Measurements from ENCODE around the gene LTK. TPM values are rescaled to one million over a fixed set of nuclear protein-coding genes. Genes with fewer than 3 reads are reported as not detected.

Gene LTK
- total RNA-seq, 1 donor from 2014 or later: 0.55 TPM

GRCh38 chr15:41554915-41555314 lies 41.3 kb upstream of the LTK start:
- H3K9me3 Mint-ChIP-seq (ENCODE audit: low read depth): no peaks in the 10 kb centered on the region
- no peaks in the 10 kb centered on the region for H3K36me3 Mint-ChIP-seq (ENCODE audit: insufficient read depth)
- H3K27me3 Mint-ChIP-seq: peaks cover 5% of the 10 kb centered on the region
- H3K4me1 Mint-ChIP-seq (ENCODE audit: low read depth): peaks cover 14% of the 10 kb centered on the region
- no peak for DNase-seq (ENCODE audit: low spot score, unreplicated experiment)
- H3K27ac Mint-ChIP-seq: no peak overlapping the region
- no peak overlapping the region for H3K4me3 Mint-ChIP-seq (ENCODE audit: low read depth)
- no peak for TF ChIP-seq CTCF (IDR thresholded peaks at IDR 0.05; ENCODE audit: unreplicated experiment)

GRCh38 chr15:41554343-41554742 lies 40.7 kb upstream of the LTK start:
- TF ChIP-seq CTCF (IDR thresholded peaks at IDR 0.05; ENCODE audit: unreplicated experiment): no peak
- Mint-ChIP-seq H3K27me3 (peaks cover 5% of the 10 kb centered on the region), H3K4me1 (ENCODE audit: low read depth) (peaks cover 11% of the 10 kb centered on the region), H3K9me3 (ENCODE audit: low read depth) (no peaks in the 10 kb centered on the region), H3K4me3 (ENCODE audit: low read depth) (no peak overlapping the region), H3K36me3 (ENCODE audit: insufficient read depth) (no peaks in the 10 kb centered on the region), H3K27ac (no peak overlapping the region)
- DNase-seq (ENCODE audit: low spot score, unreplicated experiment): no peak

- TF ChIP-seq CTCF (IDR thresholded peaks at IDR 0.05; ENCODE audit: unreplicated experiment): no peak
- Mint-ChIP-seq H3K27ac (no peak overlapping the region), H3K4me3 (ENCODE audit: low read depth) (no peak overlapping the region), H3K36me3 (ENCODE audit: insufficient read depth) (no peaks in the 10 kb centered on the region), H3K4me1 (ENCODE audit: low read depth) (peaks cover 11% of the 10 kb centered on the region), H3K9me3 (ENCODE audit: low read depth) (no peaks in the 10 kb centered on the region), H3K27me3 (peaks cover 5% of the 10 kb centered on the region)
- no peak for DNase-seq (ENCODE audit: low spot score, unreplicated experiment)
These were observed 40.1 kb upstream of the LTK start for GRCh38 chr15:41553731-41554130.

- H3K27me3 Mint-ChIP-seq: peaks cover 3% of the 10 kb centered on the region
- H3K36me3 Mint-ChIP-seq (ENCODE audit: insufficient read depth): no peaks in the 10 kb centered on the region
- no peak for DNase-seq (ENCODE audit: low spot score, unreplicated experiment)
- H3K27ac Mint-ChIP-seq: peak overlapping the region; percentile 91
- H3K9me3 Mint-ChIP-seq (ENCODE audit: low read depth): no peaks in the 10 kb centered on the region
- H3K4me3 Mint-ChIP-seq (ENCODE audit: low read depth): no peak overlapping the region
- H3K4me1 Mint-ChIP-seq (ENCODE audit: low read depth): peaks cover 2% of the 10 kb centered on the region
- no peak for TF ChIP-seq CTCF (IDR thresholded peaks at IDR 0.05; ENCODE audit: unreplicated experiment)
These were observed 36.6 kb upstream of the LTK start for GRCh38 chr15:41550066-41550775.

- Mint-ChIP-seq H3K4me1 (ENCODE audit: low read depth) (peaks cover 5% of the 10 kb centered on the region), H3K9me3 (ENCODE audit: low read depth) (no peaks in the 10 kb centered on the region), H3K27me3 (no peaks in the 10 kb centered on the region), H3K27ac (no peak overlapping the region), H3K36me3 (ENCODE audit: insufficient read depth) (no peaks in the 10 kb centered on the region), H3K4me3 (ENCODE audit: low read depth) (no peak overlapping the region)
- TF ChIP-seq CTCF (IDR thresholded peaks at IDR 0.05; ENCODE audit: unreplicated experiment): no peak
- no peak for DNase-seq (ENCODE audit: low spot score, unreplicated experiment)
These were observed 33.5 kb upstream of the LTK start for GRCh38 chr15:41546851-41547786.

Measured in progenitor cell of endocrine pancreas (in vitro differentiated cells).